Measurements from ENCODE around the gene ADGRL4.
"Not testable (repeated sequence)": the region's sequence is repeated elsewhere in the genome, so short reads cannot be mapped to it uniquely, and the experiment has no call there.

Gene ADGRL4

DNA sequence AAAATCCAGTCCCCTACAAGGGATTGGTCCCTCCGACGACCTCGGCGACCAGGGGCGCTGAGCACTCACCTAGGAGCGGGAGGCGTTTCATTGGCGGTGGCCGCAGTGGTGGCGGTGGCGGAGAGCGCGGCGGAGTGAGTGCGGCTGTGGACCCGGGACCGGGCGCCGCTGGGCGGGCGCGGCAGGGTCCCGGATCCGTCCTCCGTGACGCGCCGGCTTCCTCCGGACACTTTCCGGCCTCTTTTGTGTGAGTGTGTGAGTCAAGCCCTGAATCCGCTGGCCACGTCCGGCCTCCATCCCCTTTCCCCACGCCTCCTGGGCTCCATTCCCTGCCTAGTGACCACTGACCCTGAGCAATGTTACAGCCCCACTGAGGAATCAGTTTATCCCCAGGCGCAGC lies at the start of gene ADGRL4:
ADGRL4 (minus strand) TSS at position 167 of the 400 bp plus-strand sequence; CDS start at position 91, 76 bp downstream.
- DNase-seq: no peak

GRCh38 chr1:79055856-79056255 lies 49.3 kb upstream of the ADGRL4 start:
- no peak for DNase-seq

DNA sequence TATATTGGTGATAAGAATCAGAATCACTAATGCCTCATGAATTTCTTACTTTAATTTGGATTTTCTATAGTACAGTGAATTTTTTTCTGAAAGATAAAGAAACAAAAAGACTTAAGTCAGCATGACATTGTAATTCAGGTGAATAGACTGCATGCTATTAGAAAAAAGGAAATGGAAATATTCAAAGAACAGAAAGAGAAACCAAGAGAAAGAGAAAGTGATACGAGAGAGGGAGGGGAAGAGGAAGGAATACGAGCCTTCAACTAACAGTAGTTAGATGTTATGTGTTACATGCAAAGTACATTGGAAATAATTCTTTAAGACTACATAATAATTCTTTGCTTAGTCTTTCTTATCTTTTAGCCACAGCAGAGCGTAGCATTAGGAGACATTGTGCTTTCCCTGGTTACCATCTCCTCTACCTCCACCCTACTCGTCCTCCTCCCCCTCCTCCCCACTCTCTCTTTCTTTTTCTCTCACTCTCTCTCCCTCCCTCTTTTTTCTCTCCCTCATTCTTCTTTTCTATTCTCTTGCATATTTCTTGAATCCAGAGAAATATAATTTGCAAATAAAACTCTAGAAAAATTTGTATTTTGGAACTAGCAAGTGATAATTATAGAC lies 46.4 kb upstream of the ADGRL4 start:
- DNase-seq: no peak

DNA sequence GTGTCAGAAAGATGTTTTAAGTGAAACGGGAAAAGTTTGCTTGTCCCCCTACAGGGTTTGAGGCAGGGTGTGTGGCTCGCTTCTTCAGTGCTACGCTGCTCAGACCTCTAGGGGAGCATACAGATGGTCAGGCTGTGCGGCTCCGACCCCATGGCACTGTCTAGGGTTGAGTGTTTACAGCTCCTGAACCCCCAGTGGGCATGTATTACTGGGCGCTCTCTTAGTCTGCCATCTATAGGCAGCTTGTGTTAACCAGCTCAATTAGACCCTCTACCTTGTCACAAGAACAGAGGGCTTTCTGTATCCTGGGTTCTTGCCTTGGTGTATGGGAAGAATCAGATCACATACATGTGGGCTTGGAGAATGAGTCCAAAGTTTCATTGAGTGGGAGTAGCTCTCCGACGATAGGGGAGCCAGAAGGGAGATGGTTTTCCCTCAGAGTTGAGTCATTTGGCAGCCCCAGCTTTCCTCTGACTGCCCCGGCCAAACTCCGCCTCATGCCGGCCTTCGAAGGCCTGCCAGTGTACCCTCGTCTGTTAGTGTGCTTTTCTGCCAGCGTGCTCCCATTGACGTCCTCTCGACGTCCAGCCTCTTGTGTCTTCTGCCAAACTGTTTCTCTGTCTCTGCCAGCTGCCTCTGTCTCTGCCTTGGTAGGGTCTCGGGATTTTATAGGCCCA lies 38.6 kb upstream of the ADGRL4 start:
- DNase-seq: no peak

- no peak for DNase-seq
Measured at GRCh38 chr1:79043506-79043905, 37.0 kb upstream of the ADGRL4 start.

DNA sequence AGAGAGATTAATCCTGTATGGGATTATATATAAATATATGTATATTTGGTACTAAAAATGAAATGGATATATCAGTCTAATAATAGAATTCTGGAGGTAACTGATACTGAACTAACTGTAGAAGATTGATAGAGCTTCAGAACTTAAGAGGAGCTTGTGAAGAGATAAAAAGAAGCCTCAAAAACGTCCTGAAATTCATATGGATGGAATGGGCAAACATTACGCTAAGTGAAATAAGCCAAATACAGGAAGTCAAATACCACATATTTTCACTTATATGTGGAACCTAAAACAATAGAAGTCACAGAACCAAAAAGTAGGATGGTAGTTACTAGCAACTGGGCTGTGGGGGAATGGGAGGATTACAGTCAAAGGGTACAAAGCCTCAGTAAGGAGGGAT lies 36.0 kb upstream of the ADGRL4 start:
- no peak for DNase-seq

GRCh38 chr1:79042117-79042516 lies 35.6 kb upstream of the ADGRL4 start:
- no peak for DNase-seq

DNA sequence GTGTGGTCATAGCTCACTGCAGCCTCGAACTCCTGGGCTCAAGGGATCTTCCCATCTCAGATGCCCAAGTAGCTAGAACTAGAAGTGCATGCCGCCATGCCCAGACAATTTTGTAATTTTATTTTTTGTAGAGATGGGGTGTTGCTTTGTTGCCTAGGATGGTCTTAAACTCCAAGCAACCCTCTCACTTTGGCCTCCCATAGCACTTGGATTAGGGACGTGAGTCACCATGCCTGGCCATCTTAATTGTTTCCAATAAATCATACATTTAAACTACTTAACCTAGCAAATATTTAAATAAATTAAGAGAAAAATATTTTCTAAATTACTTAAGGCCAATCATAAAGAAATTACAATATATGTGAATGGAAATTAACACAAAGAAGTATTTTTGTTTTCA lies 35.1 kb upstream of the ADGRL4 start:
- no peak for DNase-seq

- no peak for DNase-seq
Measured at GRCh38 chr1:79040424-79041082, 34.0 kb upstream of the ADGRL4 start.

DNA sequence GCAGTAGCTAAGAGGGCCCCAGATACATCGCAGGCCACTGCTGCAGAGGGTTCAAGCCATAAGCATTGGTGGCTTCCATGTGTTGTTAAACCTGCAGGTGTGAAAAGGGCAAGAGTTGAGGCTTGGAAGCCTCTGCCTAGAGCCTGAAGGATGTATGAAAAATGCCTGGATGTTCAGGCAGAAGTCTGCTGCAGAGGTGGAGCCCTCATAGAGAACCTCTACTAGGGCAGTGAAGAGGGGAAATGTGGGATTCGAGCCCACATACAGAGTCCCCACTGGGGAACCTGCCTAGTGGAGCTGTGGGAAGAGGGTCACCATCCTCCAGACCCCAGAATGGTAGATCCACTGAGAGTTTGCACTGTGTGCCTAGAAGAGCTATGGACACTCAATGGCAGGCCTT lies 30.6 kb upstream of the ADGRL4 start:
- DNase-seq: no peak

DNA sequence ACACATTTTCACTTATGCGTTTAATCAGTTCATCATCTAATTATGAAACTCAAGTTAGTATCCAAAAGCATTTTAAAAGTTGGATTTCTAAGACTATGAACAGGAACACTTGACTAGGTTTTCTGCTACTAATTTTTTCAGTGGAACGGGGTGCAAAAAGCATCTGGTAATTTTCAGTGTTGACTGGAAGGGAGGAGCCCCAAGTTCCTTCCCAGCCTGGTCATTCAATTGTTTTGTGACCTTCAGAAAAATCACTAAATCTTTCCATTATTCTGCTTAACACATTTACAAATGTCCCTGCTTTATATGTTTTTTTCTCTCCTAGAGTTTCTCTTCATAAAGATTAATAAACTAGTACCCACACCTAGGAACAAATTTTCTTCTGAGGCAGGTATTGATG lies 6.0 kb upstream of the ADGRL4 start:
- no peak for DNase-seq

GRCh38 chr1:79010589-79010988 lies 4.1 kb upstream of the ADGRL4 start:
- no peak for DNase-seq

DNA sequence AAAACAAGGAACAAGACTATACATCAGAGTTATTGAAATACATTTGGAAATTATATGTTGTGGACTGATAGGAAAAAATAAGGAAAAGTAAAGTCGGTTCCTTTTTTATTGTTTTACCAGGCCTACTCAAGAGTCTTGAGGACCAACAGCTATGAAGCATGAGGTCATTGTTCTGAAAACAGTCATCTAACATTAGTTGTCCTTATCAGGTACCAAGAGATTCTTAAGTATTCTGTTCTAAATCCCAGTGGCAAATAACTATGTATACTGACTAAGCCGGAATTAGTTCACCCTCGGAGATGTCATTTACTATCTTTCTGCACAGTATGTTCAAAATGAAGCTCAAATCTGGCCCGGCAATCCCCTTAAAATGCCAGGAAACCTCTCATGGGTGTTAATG lies 585 bp downstream of the ADGRL4 start:
- DNase-seq: no peak

DNA sequence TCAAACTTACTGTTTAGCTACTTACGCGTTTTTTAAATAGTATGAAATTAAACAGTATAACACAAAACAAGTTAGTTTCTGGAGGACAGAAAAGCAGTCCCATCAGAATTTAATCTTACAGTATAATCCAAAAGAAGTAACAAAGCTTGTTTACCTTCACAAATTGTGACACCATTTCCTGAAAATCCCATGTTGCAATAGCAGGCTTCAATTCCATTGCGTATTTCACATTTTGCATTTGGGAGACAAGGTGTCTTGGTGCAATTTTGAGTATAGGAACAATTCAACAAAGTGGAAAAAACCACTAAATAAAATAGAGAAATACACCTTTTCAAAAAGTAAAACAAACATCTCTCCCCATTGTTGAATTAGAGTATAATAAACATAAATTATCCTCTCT lies 1.6 kb downstream of the ADGRL4 start:
- no peak for DNase-seq

- DNase-seq: no peak
Measured at GRCh38 chr1:78996791-78997190, 9.7 kb downstream of the ADGRL4 start.

- no peak for DNase-seq
Measured at GRCh38 chr1:78987042-78987441, 19.5 kb downstream of the ADGRL4 start.

DNA sequence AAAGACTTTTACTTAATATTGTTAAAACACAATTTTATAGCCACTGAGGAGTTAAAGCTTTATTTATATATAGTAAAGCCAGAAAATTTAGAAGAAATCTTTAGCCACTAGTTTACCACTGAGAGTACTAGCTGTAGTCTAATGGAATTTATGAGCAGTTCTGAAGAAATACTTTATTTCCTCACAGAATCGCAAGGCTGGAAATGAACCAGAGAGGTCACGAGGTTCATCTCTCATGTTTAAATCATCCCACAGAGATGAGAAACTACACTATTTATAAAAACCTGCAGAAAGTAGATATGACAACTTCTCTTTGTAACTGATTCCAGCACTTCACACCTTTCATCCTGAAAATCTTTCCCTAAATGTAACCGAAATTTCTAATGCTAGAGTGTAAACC lies 26.0 kb downstream of the ADGRL4 start:
- DNase-seq: no peak

- DNase-seq: no peak
Measured at GRCh38 chr1:78972723-78973122, 33.8 kb downstream of the ADGRL4 start.

GRCh38 chr1:78967091-78967490 lies 39.4 kb downstream of the ADGRL4 start:
- not testable (repeated sequence) for DNase-seq

DNA sequence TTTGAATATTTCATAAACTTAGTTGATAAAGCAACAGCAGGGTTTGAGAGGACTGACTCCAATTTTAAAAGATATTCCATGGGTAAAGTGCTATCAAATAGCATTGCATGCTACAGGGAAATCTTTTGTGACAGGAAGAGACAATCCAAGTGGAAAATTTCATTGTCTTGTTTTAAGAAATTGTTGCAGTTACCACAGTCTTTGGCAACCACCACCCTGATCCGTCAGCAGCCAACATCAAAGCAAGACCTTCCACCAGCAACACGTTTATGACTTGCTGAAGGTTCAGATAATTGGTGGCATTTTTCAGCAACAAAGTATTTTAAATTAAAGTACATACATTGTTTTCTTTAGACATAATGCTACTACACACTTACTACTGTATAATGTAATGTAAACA lies 47.8 kb downstream of the ADGRL4 start:
- DNase-seq: no peak

- DNase-seq: no peak
Measured at GRCh38 chr1:78950826-78951225, 55.7 kb downstream of the ADGRL4 start.

- no peak for DNase-seq
Measured at GRCh38 chr1:78949227-78949626, 57.3 kb downstream of the ADGRL4 start.

DNA sequence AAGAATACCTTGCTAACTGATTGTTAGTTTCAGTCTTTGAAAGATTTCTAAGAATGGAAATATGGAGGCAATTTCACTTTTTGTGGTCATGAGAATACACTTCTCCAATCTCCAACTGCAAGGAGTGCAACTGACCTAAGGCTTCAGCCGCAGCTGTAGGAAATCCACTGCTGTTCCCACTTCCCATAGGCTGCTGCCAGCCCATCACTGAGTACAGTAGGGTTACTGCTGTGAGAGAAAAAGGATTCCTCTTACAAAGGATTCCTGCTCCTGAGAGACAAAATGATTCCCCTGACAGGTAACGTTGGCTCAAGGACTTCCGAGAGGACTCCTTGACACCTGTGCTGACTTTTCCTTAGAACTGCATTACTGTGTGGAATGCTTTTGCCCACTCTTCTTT lies 87.4 kb downstream of the ADGRL4 start:
- DNase-seq: no peak

- no peak for DNase-seq
Measured at GRCh38 chr1:78918157-78918556, 88.4 kb downstream of the ADGRL4 start.
